ENCODE data around the gene TLR1.

Gene TLR1

DNA sequence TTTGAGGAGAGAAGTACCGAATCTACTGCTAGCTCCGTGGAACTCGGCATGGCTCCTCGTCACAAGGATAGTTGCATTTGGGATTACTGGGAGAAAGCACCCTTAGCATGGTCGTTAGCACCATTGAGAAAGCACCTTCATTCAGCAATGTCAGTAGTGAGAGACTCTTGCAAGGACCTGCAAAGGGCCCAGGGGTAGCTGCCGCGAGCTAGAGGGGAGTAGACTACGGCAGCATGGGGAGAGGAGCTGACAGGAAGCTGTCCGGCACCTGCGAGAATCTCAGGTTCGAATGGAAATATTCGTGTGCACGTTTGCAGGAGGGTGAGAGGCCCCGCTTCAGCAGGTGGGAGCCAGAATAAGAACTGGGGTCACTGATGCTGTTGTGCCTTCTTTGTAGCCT is 42.0 kb downstream of the TLR1 start:
- Histone ChIP-seq H3K4me3 (replicated peaks; ENCODE audit: insufficient read depth, low read length) (no peak overlapping the region), H3K27ac (replicated peaks) (peak overlapping the region; percentile 80; the same call in 1 of the 2 replicates), H3K27me3 (ENCODE audit: insufficient read depth, poor library complexity, severe bottlenecking) (no peaks in the 10 kb centered on the region)
- TF ChIP-seq, protein P1, sequence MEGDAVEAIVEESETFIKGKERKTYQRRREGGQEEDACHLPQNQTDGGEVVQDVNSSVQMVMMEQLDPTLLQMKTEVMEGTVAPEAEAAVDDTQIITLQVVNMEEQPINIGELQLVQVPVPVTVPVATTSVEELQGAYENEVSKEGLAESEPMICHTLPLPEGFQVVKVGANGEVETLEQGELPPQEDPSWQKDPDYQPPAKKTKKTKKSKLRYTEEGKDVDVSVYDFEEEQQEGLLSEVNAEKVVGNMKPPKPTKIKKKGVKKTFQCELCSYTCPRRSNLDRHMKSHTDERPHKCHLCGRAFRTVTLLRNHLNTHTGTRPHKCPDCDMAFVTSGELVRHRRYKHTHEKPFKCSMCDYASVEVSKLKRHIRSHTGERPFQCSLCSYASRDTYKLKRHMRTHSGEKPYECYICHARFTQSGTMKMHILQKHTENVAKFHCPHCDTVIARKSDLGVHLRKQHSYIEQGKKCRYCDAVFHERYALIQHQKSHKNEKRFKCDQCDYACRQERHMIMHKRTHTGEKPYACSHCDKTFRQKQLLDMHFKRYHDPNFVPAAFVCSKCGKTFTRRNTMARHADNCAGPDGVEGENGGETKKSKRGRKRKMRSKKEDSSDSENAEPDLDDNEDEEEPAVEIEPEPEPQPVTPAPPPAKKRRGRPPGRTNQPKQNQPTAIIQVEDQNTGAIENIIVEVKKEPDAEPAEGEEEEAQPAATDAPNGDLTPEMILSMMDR (IDR thresholded peaks at IDR 0.05; ENCODE audit: insufficient read depth, low read length): no peak
- no peak for TF ChIP-seq SPI1 (IDR thresholded peaks at IDR 0.05; ENCODE audit: borderline replicate concordance, low read depth)
- TF ChIP-seq, protein P2, sequence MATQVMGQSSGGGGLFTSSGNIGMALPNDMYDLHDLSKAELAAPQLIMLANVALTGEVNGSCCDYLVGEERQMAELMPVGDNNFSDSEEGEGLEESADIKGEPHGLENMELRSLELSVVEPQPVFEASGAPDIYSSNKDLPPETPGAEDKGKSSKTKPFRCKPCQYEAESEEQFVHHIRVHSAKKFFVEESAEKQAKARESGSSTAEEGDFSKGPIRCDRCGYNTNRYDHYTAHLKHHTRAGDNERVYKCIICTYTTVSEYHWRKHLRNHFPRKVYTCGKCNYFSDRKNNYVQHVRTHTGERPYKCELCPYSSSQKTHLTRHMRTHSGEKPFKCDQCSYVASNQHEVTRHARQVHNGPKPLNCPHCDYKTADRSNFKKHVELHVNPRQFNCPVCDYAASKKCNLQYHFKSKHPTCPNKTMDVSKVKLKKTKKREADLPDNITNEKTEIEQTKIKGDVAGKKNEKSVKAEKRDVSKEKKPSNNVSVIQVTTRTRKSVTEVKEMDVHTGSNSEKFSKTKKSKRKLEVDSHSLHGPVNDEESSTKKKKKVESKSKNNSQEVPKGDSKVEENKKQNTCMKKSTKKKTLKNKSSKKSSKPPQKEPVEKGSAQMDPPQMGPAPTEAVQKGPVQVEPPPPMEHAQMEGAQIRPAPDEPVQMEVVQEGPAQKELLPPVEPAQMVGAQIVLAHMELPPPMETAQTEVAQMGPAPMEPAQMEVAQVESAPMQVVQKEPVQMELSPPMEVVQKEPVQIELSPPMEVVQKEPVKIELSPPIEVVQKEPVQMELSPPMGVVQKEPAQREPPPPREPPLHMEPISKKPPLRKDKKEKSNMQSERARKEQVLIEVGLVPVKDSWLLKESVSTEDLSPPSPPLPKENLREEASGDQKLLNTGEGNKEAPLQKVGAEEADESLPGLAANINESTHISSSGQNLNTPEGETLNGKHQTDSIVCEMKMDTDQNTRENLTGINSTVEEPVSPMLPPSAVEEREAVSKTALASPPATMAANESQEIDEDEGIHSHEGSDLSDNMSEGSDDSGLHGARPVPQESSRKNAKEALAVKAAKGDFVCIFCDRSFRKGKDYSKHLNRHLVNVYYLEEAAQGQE (IDR thresholded peaks at IDR 0.05; ENCODE audit: insufficient replicate concordance, low read depth): no peak
- no peak for TF ChIP-seq POLR2AphosphoS5 (IDR thresholded peaks at IDR 0.05; ENCODE audit: low read depth)
- TF ChIP-seq GABPA (IDR thresholded peaks at IDR 0.05; ENCODE audit: low read depth): no peak
- DNase-seq (ENCODE audit: low read depth in 1 of 2, low spot score in 1 of 2): no peak

DNA sequence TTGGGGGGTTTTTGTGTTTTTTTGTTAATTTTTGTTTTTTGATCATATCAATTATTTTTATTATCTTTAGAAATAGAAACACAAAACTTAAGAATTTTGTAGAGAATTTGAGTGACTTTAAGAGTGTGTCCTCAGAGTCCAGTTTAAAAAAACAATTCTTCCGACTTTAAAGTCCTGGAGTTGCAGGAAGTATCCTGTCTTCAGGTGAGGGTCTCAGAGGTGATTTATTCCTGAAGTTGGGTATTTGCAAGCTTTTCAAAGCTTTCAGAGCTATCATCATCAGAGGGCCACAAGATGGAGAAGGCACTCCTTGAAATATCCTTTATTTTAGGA is 44.8 kb downstream of the TLR1 start:
- H3K27ac ChIP-seq (replicated peaks): no peak overlapping the region
- no peak for DNase-seq (ENCODE audit: low read depth in 1 of 2, low spot score in 1 of 2)
- TF ChIP-seq, protein P1 (IDR thresholded peaks at IDR 0.05; ENCODE audit: insufficient read depth, low read length): no peak
- no peak for TF ChIP-seq GABPA (IDR thresholded peaks at IDR 0.05; ENCODE audit: low read depth)
- TF ChIP-seq, protein P2 (IDR thresholded peaks at IDR 0.05; ENCODE audit: insufficient replicate concordance, low read depth): no peak
- no peak overlapping the region for H3K4me3 ChIP-seq (replicated peaks; ENCODE audit: insufficient read depth, low read length)
- no peaks in the 10 kb centered on the region for H3K27me3 ChIP-seq (ENCODE audit: insufficient read depth, poor library complexity, severe bottlenecking)

DNA sequence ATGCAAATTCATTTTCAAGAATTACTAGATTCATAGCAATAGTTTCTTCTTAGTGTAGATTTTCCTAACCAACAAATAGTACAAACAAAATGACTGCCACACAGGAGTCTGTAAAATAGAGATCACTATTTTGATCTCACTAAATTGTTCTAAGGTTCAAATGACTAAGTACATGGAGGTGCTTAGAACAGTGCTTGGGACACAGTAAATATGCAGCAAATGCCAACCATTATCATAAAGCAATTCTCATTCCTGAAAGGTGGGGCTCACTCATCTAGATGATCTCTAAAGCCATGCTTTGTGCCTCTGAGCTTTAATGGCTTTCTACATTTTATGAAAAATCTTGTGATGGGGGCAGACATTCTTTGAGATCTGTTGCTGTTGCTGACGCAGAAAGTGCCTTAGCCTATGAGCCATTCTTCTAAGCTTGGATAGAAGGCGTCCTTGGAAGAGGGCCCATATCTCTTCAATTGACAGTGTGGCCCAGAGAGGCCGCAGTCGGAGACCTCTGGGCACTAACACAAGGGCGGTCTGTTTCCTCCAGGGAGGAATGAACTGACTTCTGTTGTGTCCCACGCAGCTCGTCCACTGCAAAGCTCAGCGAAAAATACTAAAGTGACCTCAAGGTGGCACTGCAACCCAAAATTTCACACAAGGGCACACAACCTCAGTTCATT is 45.3 kb downstream of the TLR1 start:
- no peak for TF ChIP-seq POLR2AphosphoS5 (IDR thresholded peaks at IDR 0.05; ENCODE audit: low read depth)
- TF ChIP-seq, protein P2 (IDR thresholded peaks at IDR 0.05; ENCODE audit: insufficient replicate concordance, low read depth): no peak
- TF ChIP-seq, protein P1 (IDR thresholded peaks at IDR 0.05; ENCODE audit: insufficient read depth, low read length): peak; percentile 12
- DNase-seq (ENCODE audit: low read depth in 1 of 2, low spot score in 1 of 2): peak; percentile 49 to 60
- Histone ChIP-seq H3K27me3 (ENCODE audit: insufficient read depth, poor library complexity, severe bottlenecking) (no peaks in the 10 kb centered on the region), H3K27ac (replicated peaks) (no peak overlapping the region), H3K4me3 (replicated peaks; ENCODE audit: insufficient read depth, low read length) (no peak overlapping the region)
